Effector CD8-positive, alpha-beta T cell (primary cell): ENCODE data around the gene ITGB3.
"Not testable (repeated sequence)": the region's sequence is repeated elsewhere in the genome, so short reads cannot be mapped to it uniquely, and the experiment has no call there.

Experiments
- DNase-seq: peaks from one replicate; lab custom pipeline; 2025; lab: John Stamatoyannopoulos, UW
- total RNA-seq, 4 experiments: gene quantifications; one replicate each; lab custom pipeline; 2026; lab: John Stamatoyannopoulos, UW

ITGB3 gene
- total RNA-seq: 0 to 0.71 (median 0) reads per million in 4 experiments

DNA sequence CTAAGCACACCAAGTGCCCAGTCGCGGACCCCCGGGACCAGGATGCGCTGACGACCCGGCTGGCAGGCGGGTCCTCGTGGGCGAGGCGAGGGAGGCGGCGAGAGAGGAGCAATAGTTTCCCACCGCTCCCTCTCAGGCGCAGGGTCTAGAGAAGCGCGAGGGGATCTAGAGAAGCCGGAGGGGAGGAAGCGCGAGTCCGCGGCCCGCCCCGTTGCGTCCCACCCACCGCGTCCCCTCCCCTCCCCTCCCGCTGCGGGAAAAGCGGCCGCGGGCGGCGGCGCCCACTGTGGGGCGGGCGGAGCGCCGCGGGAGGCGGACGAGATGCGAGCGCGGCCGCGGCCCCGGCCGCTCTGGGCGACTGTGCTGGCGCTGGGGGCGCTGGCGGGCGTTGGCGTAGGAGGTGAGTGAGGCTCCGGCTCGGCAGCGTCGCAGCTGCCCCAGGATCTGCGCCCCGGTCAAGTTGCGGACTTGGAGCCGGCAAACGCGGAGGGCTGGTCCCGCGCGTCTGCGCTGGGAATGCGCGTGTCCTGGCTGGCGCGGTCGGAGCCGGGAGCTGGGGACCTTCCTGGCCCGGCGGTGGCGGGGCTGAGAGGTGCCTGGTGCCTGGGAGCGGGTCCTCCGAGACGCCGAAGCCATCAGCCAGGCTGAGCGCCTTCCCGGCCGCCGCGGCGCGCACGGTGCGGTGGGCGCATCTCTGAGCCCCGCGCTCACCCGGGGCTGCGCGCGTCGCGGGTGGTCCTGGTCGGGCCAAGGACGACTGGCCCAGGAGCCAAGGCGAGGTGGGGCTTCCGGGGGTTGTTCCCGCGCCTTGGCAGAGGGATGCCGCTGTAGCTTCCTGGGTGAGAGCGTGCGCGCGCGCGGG, at the start of gene ITGB3:
ITGB3 (plus strand) TSS at position 287 of the 862 bp plus-strand sequence; CDS start at position 322, 35 bp downstream.
- peak; percentile 16 for DNase-seq

DNA sequence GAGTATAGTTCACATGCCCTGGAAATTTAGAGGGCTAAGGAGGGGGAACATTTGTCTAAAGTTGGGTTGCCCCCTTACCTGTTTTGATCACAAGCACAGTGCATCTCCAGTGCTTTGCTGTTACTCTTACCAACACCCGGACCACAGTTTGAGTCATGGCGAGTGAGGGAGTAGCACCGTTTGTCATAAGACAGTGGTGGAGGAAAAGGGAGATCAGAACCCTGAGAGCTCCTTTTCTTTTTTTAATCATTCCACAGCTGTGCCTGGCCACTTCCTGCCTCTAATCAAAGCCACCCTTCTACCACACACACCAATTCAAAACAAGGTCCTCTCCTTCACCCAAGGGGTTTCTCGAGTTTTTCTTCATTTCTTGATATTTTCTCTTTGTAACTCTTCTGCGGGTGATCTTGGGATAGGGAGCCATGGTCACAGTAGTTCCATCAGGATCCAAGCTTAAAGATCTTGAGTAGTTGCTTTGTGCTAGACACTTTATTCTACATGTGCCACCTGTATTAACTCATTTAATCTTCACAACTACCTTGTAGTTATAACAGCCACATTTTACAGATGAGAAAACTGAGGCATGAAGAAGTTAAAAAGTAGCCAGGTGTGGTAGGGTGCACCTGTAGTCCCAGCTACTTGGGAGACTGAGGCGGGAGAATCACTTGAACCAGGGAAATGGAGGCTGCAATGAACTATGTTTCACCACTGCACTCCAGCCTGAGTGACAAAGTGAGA, 49.5 kb upstream of the ITGB3 start:
- DNase-seq: no peak

DNA sequence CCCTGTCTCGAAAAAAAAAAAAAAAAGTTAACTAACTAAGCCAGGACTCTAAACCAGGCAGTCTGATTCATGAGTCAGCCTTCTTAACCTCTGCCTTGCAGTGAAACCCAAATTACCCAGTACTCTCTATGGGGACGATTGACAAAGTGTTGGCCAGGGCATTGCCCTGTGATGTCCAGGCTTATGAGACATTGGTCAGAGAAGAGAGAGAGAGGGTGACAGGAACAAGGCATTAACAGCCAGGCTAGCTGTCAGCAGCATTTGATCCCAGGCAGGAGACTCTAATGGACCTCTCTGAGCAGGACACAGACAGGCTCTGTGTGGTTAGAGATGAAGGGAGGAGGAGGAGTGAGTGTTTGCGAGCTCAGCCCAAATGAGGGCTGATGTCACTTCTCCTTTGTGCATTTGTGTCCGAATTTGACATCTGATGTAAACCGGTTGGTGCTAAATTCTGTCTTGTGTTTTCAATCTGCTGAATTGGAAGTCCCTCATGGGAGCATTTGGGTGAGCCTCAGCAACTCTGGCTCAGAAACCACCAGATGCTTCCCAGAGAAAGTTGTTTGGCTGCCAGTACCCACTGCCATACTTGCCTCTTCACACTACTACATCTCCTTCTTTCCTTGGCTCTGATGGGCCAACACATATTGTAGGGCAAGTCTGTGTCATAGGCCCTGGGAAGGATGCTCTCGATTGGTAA, 48.8 kb upstream of the ITGB3 start:
- DNase-seq: no peak

DNA sequence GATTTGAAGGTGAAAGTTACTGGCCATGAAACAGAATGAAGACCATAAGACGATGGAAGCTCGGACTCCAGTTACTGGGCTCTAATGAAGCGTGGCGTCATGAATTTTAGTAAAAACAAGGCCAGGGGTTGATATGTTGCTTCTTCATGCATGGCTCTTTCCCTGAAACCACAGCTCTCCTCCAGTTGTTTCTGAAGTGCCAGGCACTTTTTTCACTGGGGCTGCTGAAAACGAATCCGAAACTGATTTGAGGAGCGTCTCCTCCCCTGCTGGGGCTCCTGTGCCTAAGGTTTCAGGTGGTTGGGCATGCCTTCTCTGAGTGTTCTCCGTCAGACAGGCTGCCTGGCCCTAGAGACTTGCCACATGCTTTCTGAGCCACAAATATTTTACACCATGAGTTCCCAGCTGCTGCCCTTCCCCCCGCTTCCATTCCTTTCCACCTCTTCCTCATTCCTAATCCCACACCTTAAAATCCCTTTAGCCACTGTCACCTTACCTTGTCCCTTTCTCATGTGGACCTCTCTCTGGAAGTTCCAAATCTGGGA, 48.1 kb upstream of the ITGB3 start:
- DNase-seq: peak; percentile 32

DNA sequence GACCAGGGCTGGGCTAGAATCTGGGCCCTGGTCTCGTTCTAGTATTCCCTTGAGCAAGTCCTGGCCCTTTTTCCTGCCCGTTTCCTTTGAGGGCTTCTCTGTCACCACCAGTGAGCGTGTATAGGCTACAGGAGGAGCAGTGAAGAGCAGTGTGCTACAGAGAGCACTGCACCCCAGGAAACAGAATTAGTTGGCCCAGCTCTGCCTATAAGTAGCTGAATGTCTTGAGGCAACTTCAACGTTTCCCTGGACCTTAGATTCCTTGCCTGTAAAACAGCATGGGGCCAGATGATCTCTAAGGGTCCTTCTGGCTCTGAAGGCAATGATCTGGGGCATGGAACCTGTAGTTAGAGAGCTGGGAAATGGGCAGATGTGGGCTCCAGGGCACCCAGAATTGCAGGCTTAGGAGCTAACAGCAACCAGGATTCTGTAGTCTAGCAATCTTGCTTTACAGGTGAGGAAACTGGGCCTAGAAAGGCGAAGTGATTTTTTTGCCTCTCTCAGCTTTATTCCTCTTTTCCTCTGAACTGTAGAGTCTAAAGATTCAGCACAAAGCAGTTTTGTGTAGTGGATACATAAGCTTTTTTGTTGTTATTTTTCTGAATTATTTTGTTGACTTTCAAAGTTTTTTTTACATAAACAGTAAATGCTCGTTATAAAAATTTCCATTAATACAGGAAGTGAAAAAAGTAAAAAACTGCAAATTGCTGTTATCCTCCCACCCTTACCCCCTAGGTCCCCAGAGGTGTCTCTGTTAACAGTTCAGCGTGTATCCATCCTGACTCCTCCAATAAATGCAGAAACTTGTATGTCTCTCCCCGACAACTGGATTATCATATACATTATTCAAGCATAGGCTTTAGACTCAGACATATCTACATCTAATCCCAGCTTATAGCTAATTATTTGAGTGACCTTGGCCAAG, 46.2 kb upstream of the ITGB3 start:
- DNase-seq: no peak

DNA sequence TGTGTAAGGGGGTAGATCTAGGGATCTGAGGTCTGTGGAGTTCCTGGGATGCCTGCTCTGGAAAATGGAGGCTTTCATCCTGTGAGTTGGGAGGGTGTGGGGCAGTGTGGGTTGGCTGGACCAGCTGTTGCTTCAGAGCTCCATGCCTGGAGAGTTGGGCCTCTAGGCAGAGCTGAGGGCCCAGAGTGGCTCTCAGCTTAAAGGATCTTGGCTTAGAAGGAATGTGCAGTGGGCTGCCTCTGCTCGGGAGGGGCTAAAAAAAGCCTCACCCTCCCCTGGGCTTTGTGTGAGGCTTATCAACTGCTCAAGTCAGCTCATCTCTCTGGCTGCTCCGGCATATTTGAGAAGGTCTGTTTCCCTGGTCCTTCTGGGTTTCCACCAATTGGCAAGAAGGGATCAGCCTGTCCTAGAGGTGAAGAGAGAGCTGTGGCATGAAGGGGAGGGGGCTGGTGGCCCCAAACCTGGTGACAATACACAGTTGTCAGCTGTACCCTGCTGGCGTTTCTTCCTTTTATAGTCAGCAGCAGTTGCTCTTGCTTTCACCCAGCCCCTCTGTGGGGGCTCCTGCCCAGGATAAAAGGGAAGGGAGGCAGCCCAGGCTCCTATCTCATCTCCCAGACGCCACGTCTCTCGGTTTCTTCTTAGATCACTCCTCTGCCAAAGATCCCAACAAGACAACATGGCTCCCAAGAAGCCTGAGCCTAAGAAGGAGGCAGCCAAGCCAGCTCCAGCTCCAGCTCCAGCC, 44.7 kb upstream of the ITGB3 start, which contains the start of gene MYL4:
MYL4 (plus strand) TSS at position 605 of the 745 bp plus-strand sequence; CDS start at position 680, 75 bp downstream.
- no peak for DNase-seq

DNA sequence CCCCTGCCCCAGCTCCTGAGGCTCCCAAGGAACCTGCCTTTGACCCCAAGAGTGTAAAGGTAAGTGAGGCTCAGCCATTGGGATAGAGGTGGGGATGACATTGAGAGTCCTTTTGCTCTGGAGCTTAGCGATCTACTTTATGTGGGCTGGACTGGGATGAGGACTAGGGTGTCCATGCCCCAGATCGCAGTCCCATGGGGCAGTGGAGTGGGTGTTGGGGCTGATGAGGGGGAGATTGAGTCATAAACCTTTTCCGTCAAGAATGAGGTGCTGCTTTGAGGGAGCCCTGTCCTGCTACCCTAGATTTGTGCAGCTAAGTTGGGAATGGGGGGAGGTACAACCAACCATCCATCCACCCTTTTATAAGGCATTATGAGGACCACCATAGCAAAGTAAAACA, 44.1 kb upstream of the ITGB3 start:
- DNase-seq: no peak

DNA sequence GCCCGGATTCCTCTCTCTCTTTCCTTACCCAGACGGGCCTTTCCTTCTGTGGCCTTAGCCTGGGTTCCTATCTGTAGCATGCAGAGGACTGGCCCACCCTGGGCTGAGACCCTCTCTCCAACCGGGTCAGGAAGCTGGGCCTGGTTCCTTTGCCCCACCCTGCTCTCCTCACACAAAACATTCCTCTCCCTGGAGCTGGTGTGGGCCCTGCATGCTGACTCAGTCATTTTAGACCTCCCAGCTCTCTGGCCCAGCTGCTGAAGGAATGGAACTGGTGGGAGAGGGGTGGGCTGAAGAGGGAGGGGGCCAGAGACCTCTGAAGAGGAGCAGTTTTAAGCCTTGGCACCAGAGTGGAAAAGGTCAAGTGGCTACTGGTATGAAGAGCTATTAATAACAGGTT, 43.5 kb upstream of the ITGB3 start:
- DNase-seq: no peak

DNA sequence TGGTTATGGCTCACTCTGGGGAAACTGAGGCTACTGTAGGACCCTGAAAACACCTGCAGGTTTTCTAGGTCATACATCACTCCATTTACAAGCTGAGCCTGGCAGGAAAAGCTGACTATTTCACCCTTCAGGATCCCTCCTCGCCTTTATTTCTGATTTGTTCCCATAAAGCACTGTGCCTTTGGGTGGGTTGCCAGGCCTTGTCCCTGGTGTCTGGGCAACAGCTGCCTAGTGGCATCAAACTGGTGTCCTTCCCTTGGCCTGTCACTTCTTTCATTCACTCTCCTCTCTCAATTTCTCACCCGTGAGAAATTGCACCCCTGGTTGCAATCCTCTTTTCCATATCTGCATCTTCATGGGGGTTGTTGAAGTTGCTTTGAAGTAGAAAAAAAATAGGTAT, 42.8 kb upstream of the ITGB3 start:
- DNase-seq: no peak

DNA sequence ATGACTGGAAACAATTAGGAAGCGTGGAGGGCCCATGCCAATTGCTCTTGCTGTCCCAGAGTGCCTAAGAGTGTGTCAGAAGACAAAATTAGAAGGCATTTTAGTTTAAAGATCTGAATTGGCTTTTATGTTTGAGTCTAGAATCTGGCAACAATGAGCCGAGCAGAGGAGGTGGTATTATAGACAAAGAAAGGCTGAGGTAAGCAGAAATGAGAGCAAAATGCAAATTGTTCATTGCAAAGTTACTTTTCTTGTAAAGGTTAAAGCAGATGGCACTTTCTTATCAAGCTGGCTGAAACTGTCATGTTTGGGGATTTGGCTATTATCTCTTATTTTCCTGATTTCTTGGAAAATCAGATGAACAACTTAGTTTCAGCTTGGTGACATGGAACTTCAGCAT, 41.2 kb upstream of the ITGB3 start:
- no peak for DNase-seq

DNA sequence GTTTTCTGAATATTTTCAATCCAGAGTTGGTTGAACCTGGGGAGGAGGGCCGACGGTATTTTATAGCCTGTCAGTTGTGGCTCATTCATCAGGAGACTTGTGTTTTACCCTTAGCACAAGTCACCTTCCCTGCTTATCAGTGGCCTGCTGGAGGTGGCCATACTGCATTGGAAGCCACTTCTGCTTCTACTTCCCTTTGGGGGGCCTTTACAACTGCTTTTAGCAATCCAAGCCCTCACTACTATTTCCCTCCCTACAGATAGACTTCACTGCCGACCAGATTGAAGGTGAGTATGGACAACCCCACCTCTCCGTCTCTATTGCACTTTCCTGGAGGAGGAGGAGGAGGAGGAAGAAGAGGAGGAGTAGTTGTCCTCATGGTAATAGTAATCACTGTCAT, 40.1 kb upstream of the ITGB3 start:
- no peak for DNase-seq

DNA sequence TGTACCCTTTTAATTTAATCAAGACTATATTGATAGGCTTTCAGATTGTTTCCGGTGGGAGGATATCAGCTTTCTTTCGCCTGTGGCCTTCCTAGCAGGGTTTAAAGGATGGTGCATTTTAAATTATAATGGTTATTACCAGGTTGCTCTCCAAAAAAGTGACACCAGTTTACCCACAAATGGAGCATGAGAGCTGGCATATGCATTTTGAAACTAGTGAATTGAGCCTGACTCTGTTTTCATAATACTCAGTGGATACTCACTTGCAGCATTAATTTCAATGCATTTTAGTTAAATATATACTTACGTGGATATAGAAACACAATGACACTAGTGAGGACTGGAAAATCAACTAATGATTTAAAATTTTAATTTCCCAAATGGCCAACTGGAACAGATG, 38.7 kb upstream of the ITGB3 start:
- no peak for DNase-seq

DNA sequence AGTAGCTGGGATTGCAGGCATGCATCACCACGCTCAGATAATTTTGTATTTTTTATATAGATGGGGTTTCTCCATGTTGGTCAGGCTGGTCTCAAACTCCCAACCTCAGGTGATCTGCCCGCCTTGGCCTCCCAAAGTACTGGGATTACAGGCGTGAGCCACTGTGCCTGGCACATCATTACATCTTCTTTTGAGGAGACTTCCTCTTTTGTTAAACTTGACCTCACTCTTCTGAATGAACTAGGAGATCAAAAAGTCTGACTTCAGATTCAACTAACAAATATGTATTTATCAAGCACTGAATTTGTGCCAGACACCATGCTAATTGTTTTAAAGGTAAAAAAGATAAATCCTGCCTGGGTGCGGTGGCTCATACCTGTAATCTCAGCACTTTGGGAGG, 36.8 kb upstream of the ITGB3 start:
- DNase-seq: not testable (repeated sequence)

DNA sequence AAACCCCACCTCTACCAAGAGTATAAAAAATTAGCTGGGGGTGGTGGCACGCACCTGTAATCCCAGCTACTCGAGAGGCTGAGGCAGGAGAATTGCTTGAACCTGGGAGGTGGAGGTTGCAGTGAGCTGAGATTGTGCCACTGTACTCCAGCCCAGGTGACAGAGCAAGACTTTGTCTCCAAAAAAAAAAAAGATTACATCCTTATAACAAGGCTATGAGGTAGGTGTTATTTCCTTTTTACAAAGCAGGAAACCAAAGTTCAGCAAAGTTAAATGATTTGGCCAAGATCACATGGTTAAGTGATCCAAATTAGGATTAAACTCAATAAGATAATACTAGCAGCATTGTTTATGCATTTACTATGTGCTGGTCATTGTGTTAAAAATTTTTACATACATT, 36.3 kb upstream of the ITGB3 start:
- DNase-seq: not testable (repeated sequence)

DNA sequence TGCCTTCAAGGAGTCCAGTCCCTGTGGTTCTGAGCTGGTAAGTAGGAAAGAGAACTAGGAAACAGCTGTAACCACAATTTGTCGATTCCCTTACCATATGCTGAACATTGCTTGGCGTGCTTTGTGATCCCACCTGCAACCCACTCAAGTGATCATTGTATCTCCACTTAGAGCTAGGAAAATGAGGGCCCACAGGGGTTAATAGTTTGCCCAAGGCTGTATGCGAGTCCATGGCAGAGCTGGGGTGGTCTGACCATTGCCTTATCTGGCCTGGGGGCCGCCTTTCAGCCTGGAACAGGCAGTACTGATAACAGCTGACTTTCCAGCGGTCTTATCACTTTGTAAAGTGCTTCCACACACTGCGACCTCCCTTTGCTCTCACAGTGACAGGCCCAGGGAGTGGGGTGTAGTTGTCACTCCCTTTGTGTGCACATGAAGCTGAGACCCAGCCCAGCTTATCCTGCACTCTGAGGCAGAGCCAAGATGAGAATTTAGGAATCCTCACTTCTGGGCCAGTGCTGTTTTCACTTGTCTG, 34.7 kb upstream of the ITGB3 start:
- no peak for DNase-seq

DNA sequence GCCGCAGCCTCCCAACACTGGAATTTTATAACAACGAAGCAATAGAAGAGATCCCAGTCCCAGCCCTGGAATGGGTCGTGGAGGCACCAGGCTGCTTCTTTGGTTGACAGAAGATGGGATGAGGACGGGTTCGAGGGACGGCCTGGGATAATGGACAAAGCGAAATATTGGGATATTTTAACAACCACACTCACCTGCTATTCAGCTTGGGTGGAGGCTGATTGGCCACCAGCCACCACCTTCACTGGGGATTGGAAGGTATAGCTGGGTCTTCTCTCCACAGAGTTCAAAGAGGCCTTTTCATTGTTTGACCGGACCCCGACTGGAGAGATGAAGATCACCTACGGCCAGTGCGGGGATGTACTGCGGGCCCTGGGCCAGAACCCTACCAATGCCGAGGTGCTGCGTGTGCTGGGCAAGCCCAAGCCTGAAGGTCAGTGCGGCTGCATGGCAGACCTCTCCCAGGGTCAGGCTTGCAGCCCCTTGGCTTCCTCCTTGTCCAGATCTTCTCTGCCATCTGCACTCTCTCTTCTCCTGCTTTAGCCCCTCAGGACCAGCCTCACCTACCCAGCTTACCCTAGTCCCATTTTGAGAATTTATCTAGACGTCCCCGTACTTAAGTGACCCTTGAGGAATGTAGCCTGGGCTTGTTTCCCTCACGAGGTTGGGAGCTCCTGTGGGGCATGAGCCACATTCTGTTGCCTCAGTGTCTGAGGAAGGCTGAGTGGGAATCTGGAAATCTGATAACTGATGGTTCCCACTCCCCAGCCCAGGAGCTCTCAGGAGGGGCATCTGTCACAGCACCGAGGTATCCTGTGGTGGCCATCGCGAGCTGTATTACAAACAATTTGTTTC, 33.8 kb upstream of the ITGB3 start:
- no peak for DNase-seq

DNA sequence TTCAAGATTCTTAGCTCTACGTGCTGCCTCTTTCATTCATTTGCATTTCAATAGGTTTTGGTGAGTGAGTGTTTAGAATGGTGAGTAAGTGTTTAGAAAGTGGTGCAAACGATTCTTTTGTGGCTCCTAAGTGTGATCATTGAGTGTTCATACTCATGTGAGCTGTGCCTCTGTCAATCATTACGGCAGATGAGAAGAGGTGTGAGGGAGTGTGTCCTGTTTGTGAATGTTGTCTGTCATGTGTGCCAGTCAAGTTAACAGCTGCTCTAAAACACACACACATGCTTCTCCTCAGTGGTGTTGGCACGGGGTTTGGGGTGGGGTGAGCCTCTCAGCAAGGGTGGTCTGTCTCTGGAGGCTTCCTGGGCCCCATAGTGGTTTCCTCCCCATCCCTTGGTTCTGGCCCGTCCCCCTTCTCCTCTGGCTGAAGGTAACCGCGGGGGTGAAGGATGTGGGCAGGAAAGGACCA, 33.1 kb upstream of the ITGB3 start:
- no peak for DNase-seq

DNA sequence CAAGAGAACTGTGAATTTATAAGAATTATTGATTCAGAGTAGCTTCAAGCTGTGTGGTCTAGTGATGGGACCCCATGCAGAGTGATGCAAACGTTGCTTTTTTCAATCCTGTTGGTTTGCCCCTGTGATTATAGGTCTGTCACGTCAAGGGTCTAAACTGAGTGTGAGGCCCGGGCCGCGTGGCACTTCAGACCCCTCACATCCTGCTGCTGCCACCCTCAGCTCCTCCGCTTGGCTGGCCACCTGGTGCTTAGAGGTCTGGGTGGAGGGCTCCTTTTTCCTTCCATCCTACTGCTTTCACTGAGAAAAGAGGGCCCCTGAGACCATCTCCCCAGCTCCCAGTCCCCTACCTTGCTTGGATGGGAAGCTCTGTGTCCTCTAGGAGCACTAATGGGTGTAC, 32.5 kb upstream of the ITGB3 start:
- DNase-seq: no peak

DNA sequence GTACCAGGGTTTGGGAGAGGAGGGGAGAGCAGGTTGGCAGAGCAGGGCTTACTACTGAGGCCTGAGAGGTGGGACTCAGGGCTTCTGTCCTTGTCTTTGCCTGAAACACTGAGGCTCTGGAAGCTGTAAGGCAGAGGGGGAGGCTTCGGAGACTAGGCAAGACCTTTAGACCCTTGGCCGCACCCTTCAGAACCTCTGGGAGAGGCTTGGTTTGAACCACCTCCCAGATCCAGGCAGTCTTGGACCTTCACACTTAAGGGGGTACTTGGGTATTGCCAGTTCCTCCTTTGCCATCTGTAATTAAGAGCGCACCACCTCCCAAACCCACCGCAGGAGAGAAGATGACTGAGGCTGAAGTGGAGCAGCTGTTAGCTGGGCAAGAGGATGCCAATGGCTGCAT, 31.6 kb upstream of the ITGB3 start:
- no peak for DNase-seq
